HEK293T (cell line): Measurements from ENCODE around the gene FHIP1A.

Experiments
- BHLHE40 ChIP-seq: fragments of 450-650 bp; IDR thresholded peaks from 2 replicates; pipeline ENCODE4 v1.6.1; 2016; ENCODE audit warnings: mild to moderate bottlenecking, moderate library complexity, borderline replicate concordance
- ELF4 ChIP-seq: fragments of 450-650 bp; IDR thresholded peaks from 2 replicates; pipeline ENCODE4 v1.6.1; 2017; ENCODE audit warnings: antibody characterized with exemption
- FOXA1 ChIP-seq: fragments of 450-650 bp; IDR thresholded peaks from 2 replicates; pipeline ENCODE4 v1.6.1; 2016; ENCODE audit warnings: mild to moderate bottlenecking
- FOXK2 ChIP-seq: fragments of 450-650 bp; IDR thresholded peaks from 2 replicates; pipeline ENCODE4 v1.6.1; 2016; ENCODE audit warnings: mild to moderate bottlenecking
- FOXM1 ChIP-seq: fragments of 450-650 bp; IDR thresholded peaks from 2 replicates; pipeline ENCODE4 v1.6.1; 2017; ENCODE audit warnings: mild to moderate bottlenecking, borderline replicate concordance
- LEF1 ChIP-seq: fragments of 450-650 bp; IDR thresholded peaks from 2 replicates; pipeline ENCODE4 v1.6.1; 2017; ENCODE audit warnings: mild to moderate bottlenecking, borderline replicate concordance
- PKNOX1 ChIP-seq: fragments of 450-650 bp; IDR thresholded peaks from 2 replicates; pipeline ENCODE4 v1.6.1; 2016
- SP1 ChIP-seq: fragments of 450-650 bp; IDR thresholded peaks from 2 replicates; pipeline ENCODE4 v1.6.1; 2017
- SUZ12 ChIP-seq: fragments of 450-650 bp; IDR thresholded peaks from 2 replicates; pipeline ENCODE4 v1.6.1; 2016; ENCODE audit warnings: mild to moderate bottlenecking
- TARDBP ChIP-seq: fragments of 450-650 bp; IDR thresholded peaks from 2 replicates; pipeline ENCODE4 v1.6.1; 2016
- ZNF384 ChIP-seq: fragments of 450-650 bp; IDR thresholded peaks from 2 replicates; pipeline ENCODE4 v1.6.1; 2016

GRCh38 chr4:151439320-151439719, 30.3 kb downstream of the FHIP1A start:
- no peak for TF ChIP-seq TARDBP
- TF ChIP-seq ELF4, result no peak
- TF ChIP-seq FOXA1, result no peak
- TF ChIP-seq SP1, result no peak
- no peak for TF ChIP-seq BHLHE40
- no peak for TF ChIP-seq PKNOX1
- no peak for TF ChIP-seq LEF1
- no peak for TF ChIP-seq SUZ12
- no peak for TF ChIP-seq FOXM1
- no peak for TF ChIP-seq FOXK2
- TF ChIP-seq ZNF384, result no peak
